HepG2 (cell line): ENCODE measurements around the gene NCKAP5L. TPM values are rescaled to one million over a fixed set of nuclear protein-coding genes. Genes with fewer than 3 reads are reported as not detected.

ENCODE experiments used
- FOXK1 ChIP-seq: sonication (generic); formaldehyde crosslinking; IDR thresholded peaks from 2 replicates; pipeline ENCODE4 v1.4.0; 2020; ENCODE audit warnings: low read depth, missing genetic modification reagents, borderline replicate concordance
- HNF4A ChIP-seq: sonication (generic); formaldehyde crosslinking; IDR thresholded peaks from 2 replicates; pipeline ENCODE4 v1.4.0; 2020; ENCODE audit warnings: missing genetic modification reagents
- JARID2 ChIP-seq: sonication (generic); formaldehyde crosslinking; IDR thresholded peaks from 2 replicates; pipeline ENCODE4 v1.8.1; 2023; ENCODE audit warnings: missing genetic modification reagents, inconsistent platforms; ENCODE audit not compliant: insufficient replicate concordance
- KDM5B ChIP-seq: sonication (generic); formaldehyde crosslinking; IDR thresholded peaks from 2 replicates; pipeline ENCODE4 v1.4.0; 2020; ENCODE audit warnings: missing genetic modification reagents, mild to moderate bottlenecking, borderline replicate concordance
- MAFK ChIP-seq, 2 experiments: IDR thresholded peaks in 1 of 2; conservative IDR thresholded peaks in 1 of 2; 2 replicates each; pipeline ENCODE4 v1.6.1; 2011; ENCODE audit warnings: improper control_type of control experiment in 2 of 2, low read length in 2 of 2
- PHF5A ChIP-seq: IDR thresholded peaks from one replicate; pipeline ENCODE4 v1.6.1; 2018; ENCODE audit warnings: low read depth, missing genetic modification reagents; ENCODE audit not compliant: unreplicated experiment
- TBL1XR1 ChIP-seq: fragments of 150-350 bp; IDR thresholded peaks from 2 replicates; pipeline ENCODE4 v1.6.1; 2014; ENCODE audit warnings: borderline replicate concordance, low read length; ENCODE audit not compliant: partially characterized antibody
- ZC3H13 ChIP-seq: sonication (generic); formaldehyde crosslinking; IDR thresholded peaks from 2 replicates; pipeline ENCODE4 v1.8.1; 2023; ENCODE audit warnings: mild to moderate bottlenecking, missing genetic modification reagents, moderate library complexity
- ZEB1 ChIP-seq: IDR thresholded peaks from 2 replicates; pipeline ENCODE4 v1.6.1; 2012; ENCODE audit warnings: mild to moderate bottlenecking, low read depth, inconsistent platforms; ENCODE audit not compliant: insufficient replicate concordance
- ZNF205 ChIP-seq: IDR thresholded peaks from 2 replicates; pipeline ENCODE4 v1.6.1; 2018; ENCODE audit warnings: missing biosample characterization, missing genetic modification reagents
- ZNF7 ChIP-seq: IDR thresholded peaks from 2 replicates; pipeline ENCODE4 v1.6.1; 2016; ENCODE audit warnings: missing biosample characterization, missing genetic modification reagents
- ZSCAN9 ChIP-seq: IDR thresholded peaks from 2 replicates; pipeline ENCODE4 v1.6.1; 2016; ENCODE audit warnings: borderline replicate concordance
- polyA plus RNA-seq, 8 experiments: library from polyadenylated mRNA; depleted of rRNA in 3 of 8; stranded (reverse) in 7 of 8; unstranded in 1 of 8; fragments of >200 nt; fragmentation: Illumina TruSeq in 4 of 8; extraction: Trizol in 4 of 8; gene quantifications; 2 replicates each; pipeline versions ENCODE4 v1.2.1 to v1.2.3, GENCODE V29; 2011 to 2016; ENCODE audit warnings: low read depth in 4 of 8, missing spikeins in 1 of 8, mixed read lengths in 1 of 8; ENCODE audit not compliant: insufficient read depth in 1 of 8
- total RNA-seq, 5 experiments: library from RNA; depleted of rRNA; stranded (reverse); fragments of >200 nt; fragmentation: Illumina TruSeq; extraction: Trizol; gene quantifications; 2 replicates each; pipeline ENCODE4 v1.2.3, GENCODE V29; 2016; ENCODE audit warnings: low read depth in 1 of 5
- TF ChIP-seq, protein P1 (sequence below): sonication (generic); formaldehyde crosslinking; IDR thresholded peaks from 2 replicates; pipeline ENCODE4 v1.8.0; 2022; ENCODE audit warnings: missing genetic modification reagents, low read depth, mild to moderate bottlenecking, borderline replicate concordance
- TF ChIP-seq, protein P2 (sequence below): sonication (generic); formaldehyde crosslinking; IDR thresholded peaks from 2 replicates; pipeline ENCODE4 v1.5.0; 2020; ENCODE audit warnings: missing genetic modification reagents
- TF ChIP-seq, protein P3 (sequence below): sonication (generic); formaldehyde crosslinking; IDR thresholded peaks from 2 replicates; pipeline ENCODE4 v1.8.0; 2022; ENCODE audit warnings: mild to moderate bottlenecking, missing genetic modification reagents
- TF ChIP-seq, protein P4 (sequence below): sonication (generic); formaldehyde crosslinking; IDR thresholded peaks from 2 replicates; pipeline ENCODE4 v1.4.0; 2020; ENCODE audit warnings: missing genetic modification reagents, borderline replicate concordance
- TF ChIP-seq, protein P5 (sequence below): sonication (generic); formaldehyde crosslinking; IDR thresholded peaks from 2 replicates; pipeline ENCODE4; 2020; ENCODE audit warnings: missing genetic modification reagents, mild to moderate bottlenecking, borderline replicate concordance

Gene NCKAP5L
- total and polyA plus RNA-seq, 2 of the 13 experiments (the other 11 are each of a cell fraction or from before 2014, with no cell fraction given) = 4.1 to 9.0 TPM

DNA sequence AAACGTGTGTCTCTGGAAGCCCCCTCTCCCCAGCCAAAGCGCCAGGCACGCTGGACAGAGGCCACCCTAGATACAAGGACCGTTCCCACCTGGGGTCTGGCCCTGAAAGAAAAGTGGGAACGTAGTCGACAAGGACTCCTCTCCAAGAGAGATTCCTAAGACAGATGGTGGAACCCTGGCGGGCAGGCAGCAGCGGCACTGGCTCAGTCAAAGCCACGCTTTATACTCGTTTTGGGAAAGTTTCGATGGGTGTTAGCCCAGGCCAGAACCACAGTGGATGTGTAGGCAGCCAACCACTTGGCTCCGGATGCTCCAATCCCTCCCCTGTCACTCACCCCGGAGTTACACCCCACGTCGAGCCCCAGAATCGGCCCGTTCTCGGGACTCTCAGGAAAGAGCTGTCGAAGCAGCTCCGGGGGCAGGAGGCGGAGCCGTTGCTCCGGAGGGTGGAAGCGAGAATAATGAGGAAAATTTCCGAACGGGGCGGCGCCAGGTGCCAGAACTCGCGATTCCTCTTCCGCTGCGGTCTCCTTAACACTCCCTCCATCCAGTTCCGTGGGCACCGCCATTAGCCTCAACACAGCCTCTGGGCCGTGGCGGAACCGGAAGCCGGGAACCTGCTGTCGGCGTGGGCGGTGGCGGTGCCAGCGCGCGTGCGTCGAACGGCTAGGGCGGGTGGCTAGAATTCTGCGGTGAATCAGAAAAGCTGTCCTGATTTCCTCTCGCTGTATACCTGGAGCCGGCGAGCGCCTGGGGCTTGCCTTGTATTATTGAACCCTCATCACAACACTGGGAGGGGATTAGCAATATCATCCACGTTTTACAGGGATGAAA, 14.5 kb upstream of the NCKAP5L start, which contains the start of gene BCDIN3D (continued):
- TF ChIP-seq, protein P1, sequence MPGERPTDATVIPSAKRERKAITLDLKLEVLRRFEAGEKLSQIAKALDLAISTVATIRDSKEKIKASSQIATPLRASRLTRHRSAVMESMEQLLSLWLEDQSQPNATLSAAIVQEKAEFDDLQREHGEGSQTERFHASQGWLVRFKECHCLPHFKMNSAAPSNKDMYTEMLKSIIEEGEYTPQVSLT (CRISPR knock-in tag) = no peak; the same call in 1 of the 2 replicates
- no peak for TF ChIP-seq TBL1XR1
- no peak for TF ChIP-seq ZNF205 (CRISPR knock-in tag)
- no peak for TF ChIP-seq HNF4A (CRISPR knock-in tag)
- peak; percentile 65; the same call in 1 of the 2 replicates for TF ChIP-seq KDM5B
- TF ChIP-seq ZC3H13 (CRISPR knock-in tag) = no peak
- TF ChIP-seq, protein P2, sequence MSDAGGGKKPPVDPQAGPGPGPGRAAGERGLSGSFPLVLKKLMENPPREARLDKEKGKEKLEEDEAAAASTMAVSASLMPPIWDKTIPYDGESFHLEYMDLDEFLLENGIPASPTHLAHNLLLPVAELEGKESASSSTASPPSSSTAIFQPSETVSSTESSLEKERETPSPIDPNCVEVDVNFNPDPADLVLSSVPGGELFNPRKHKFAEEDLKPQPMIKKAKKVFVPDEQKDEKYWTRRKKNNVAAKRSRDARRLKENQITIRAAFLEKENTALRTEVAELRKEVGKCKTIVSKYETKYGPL (CRISPR knock-in tag) = no peak
- TF ChIP-seq, protein P3, sequence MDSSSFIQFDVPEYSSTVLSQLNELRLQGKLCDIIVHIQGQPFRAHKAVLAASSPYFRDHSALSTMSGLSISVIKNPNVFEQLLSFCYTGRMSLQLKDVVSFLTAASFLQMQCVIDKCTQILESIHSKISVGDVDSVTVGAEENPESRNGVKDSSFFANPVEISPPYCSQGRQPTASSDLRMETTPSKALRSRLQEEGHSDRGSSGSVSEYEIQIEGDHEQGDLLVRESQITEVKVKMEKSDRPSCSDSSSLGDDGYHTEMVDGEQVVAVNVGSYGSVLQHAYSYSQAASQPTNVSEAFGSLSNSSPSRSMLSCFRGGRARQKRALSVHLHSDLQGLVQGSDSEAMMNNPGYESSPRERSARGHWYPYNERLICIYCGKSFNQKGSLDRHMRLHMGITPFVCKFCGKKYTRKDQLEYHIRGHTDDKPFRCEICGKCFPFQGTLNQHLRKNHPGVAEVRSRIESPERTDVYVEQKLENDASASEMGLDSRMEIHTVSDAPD = no peak
- TF ChIP-seq, protein P4, sequence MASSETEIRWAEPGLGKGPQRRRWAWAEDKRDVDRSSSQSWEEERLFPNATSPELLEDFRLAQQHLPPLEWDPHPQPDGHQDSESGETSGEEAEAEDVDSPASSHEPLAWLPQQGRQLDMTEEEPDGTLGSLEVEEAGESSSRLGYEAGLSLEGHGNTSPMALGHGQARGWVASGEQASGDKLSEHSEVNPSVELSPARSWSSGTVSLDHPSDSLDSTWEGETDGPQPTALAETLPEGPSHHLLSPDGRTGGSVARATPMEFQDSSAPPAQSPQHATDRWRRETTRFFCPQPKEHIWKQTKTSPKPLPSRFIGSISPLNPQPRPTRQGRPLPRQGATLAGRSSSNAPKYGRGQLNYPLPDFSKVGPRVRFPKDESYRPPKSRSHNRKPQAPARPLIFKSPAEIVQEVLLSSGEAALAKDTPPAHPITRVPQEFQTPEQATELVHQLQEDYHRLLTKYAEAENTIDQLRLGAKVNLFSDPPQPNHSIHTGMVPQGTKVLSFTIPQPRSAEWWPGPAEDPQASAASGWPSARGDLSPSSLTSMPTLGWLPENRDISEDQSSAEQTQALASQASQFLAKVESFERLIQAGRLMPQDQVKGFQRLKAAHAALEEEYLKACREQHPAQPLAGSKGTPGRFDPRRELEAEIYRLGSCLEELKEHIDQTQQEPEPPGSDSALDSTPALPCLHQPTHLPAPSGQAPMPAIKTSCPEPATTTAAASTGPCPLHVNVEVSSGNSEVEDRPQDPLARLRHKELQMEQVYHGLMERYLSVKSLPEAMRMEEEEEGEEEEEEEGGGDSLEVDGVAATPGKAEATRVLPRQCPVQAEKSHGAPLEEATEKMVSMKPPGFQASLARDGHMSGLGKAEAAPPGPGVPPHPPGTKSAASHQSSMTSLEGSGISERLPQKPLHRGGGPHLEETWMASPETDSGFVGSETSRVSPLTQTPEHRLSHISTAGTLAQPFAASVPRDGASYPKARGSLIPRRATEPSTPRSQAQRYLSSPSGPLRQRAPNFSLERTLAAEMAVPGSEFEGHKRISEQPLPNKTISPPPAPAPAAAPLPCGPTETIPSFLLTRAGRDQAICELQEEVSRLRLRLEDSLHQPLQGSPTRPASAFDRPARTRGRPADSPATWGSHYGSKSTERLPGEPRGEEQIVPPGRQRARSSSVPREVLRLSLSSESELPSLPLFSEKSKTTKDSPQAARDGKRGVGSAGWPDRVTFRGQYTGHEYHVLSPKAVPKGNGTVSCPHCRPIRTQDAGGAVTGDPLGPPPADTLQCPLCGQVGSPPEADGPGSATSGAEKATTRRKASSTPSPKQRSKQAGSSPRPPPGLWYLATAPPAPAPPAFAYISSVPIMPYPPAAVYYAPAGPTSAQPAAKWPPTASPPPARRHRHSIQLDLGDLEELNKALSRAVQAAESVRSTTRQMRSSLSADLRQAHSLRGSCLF (CRISPR knock-in tag) = no peak
- no peak for TF ChIP-seq ZEB1
- TF ChIP-seq FOXK1 (CRISPR knock-in tag) = no peak
- TF ChIP-seq, protein P5, sequence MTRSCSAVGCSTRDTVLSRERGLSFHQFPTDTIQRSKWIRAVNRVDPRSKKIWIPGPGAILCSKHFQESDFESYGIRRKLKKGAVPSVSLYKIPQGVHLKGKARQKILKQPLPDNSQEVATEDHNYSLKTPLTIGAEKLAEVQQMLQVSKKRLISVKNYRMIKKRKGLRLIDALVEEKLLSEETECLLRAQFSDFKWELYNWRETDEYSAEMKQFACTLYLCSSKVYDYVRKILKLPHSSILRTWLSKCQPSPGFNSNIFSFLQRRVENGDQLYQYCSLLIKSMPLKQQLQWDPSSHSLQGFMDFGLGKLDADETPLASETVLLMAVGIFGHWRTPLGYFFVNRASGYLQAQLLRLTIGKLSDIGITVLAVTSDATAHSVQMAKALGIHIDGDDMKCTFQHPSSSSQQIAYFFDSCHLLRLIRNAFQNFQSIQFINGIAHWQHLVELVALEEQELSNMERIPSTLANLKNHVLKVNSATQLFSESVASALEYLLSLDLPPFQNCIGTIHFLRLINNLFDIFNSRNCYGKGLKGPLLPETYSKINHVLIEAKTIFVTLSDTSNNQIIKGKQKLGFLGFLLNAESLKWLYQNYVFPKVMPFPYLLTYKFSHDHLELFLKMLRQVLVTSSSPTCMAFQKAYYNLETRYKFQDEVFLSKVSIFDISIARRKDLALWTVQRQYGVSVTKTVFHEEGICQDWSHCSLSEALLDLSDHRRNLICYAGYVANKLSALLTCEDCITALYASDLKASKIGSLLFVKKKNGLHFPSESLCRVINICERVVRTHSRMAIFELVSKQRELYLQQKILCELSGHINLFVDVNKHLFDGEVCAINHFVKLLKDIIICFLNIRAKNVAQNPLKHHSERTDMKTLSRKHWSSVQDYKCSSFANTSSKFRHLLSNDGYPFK (CRISPR knock-in tag) = peak; percentile 97; the same call in 1 of the 2 replicates
- TF ChIP-seq ZSCAN9 (CRISPR knock-in tag) = no peak; the same call in none of the 2 replicates
- no peak for TF ChIP-seq ZNF7 (CRISPR knock-in tag)
- no peak for TF ChIP-seq MAFK (conservative IDR thresholded peaks at IDR 0.05 in 1 of 2, IDR thresholded peaks at IDR 0.05 in 1 of 2; ENCODE audit: low read length in 2 of 2)
- no peak for TF ChIP-seq PHF5A
- peak; percentile 20 for TF ChIP-seq JARID2 (CRISPR knock-in tag)
